ENCODE results near the gene TRIM73.
"Not testable (repeated sequence)": the region's sequence is repeated elsewhere in the genome, so short reads cannot be mapped to it uniquely, and the experiment has no call there.

The TRIM73 gene

DNA sequence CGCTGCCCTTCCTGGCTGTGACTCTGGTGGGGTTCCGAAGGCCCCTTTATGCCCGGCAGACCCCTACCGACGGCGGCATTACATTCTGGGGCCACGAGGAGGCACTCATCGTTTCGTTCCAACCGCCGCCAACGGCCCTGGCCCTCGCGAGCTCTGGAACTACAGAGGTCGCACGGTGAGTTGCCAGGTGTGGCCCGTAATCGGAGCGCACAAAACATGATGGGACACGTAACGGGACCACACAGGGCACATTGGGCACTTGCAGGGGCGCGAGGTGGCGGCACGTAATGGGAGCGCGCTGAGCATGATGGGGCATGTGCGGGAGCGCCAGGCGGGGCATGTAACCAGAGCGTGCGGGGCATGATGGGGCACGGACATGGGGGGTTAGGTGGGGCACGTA is at the start of gene TRIM73:
Gene TRIM73, plus strand, starts transcription at position 301 of the 400 bp plus-strand sequence. CDS start 3,305 bp downstream, outside the sequence.
- not testable (repeated sequence) for DNase-seq

DNA sequence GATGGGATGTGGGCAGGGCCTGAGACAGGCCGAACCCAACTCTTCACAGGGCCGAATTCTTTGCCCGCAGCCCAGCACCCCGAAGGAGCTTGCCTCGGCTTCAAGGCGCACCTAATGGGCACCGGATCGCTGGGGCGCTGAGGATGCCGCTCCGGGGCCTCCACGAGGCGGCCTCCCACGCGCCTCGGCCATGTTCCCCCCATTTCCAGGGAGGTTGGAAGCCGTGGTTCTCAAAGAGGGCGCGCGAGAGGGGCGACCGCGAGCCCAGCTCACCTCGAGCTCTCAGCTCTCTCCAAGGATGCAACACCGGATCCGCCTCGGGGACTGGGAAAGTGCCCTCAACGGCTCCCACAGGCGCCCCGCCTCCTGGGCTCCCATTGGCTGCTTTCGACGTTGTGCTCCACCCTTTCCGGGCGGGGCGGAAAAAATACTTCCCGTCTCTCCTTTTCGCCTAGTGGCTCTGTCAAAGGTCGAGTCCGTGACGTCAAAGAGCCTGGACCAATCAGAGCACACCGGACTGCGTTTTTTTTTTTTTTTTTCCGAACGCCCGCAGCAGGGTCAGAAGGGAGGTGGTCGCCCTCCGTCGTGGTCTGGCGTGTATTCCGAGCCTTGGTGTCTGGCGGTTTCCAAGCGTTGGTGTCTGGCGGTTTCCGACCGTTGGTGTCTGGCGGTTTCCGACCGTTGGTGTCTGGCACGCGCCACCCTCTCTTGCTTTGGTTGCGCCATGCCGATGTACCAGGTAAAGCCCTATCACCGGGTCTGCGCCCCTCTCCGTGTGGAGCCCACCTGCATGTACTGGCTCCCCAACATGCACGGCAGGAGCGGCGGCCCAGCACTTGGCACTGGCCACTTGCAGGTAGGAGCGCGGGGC is 36.5 kb upstream of the TRIM73 start:
- not testable (repeated sequence) for DNase-seq

DNA sequence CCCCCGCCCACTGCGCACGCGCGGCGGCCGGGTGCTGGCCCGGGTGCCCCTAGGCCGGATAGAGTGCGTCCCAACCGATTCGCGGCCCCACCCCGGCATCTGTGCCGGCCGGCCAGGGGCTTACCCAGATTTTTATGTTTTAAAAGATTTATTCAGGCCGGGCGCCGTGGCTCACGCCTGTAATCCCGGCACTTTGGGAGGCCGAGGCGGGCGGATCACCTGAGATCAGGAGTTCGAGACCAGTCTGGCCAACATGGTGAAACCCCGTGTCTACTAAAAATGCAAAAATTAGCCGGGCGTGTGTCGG is 35.9 kb upstream of the TRIM73 start:
- not testable (repeated sequence) for DNase-seq

GRCh38 chr7:75364079-75364478 is 31.4 kb upstream of the TRIM73 start:
- DNase-seq = not testable (repeated sequence)

- not testable (repeated sequence) for DNase-seq
These were observed 28.8 kb upstream of the TRIM73 start for GRCh38 chr7:75366643-75367042.

- DNase-seq = not testable (repeated sequence)
These were observed 28.1 kb upstream of the TRIM73 start for GRCh38 chr7:75367313-75367712.

DNA sequence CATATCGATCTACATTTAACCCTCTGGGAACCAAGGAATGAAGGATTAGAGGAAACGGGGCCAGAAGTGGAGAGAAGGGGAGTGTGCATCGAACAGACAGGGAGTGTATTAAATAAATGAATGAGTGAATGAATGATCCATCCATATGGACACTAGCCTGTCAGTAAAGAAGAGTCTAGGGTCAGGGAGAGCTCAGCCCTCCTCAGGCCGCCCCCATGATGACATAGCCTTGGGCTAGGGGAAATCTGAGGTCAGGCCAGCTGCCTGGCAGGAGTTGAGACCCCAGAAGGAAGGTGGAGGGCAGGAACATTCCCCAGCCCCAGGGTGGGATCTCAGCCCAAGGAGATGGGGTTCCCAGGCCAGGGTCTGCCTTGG is 21.3 kb upstream of the TRIM73 start:
- not testable (repeated sequence) for DNase-seq

GRCh38 chr7:75374519-75375317 is 20.7 kb upstream of the TRIM73 start:
- not testable (repeated sequence) for DNase-seq

- DNase-seq = not testable (repeated sequence)
These were observed 2.2 kb upstream of the TRIM73 start for GRCh38 chr7:75393194-75393593.

DNA sequence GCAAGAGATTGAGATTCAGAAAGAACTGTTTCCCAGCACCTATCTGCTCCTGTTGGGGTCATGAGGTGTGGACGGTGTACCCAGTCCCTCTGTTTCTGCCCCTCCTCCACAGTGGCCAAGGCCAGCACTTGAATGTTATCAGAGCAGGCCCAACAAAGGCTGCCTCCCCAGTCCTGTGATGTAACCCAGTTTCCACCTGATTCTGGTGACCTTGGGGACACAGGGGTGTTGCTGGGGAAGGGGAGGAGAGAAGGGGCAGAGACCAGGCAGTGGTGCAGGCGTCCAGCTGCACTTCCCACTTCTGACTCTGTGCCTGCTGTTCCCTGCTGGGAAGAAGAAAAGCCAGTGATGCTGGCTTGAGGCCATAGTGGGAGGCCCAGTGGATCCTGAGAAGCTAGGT is 2.4 kb downstream of the TRIM73 start:
- DNase-seq = not testable (repeated sequence)

GRCh38 chr7:75398771-75399700 is 3.6 kb downstream of the TRIM73 start:
- not testable (repeated sequence) for DNase-seq

DNA sequence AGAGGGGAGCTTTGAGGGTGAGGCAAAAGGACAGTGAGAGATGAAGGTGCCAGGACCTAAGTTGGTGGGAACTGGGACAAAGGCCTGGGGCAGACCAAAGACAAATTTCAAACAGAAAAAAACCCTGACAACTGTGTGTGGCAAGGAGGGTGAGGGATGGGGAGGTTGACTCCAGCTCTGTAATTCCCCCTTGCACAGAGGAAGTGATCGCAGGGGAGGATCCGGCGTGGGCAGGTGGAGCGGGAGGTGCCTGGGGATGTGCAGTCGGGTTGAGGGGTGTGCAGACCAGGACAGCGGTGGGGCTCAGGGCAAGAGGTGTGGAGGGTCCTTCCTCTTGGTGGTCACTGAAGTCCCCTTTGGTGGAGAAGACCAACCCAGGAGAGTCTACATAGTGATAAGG is 5.1 kb downstream of the TRIM73 start:
- DNase-seq = not testable (repeated sequence)

DNA sequence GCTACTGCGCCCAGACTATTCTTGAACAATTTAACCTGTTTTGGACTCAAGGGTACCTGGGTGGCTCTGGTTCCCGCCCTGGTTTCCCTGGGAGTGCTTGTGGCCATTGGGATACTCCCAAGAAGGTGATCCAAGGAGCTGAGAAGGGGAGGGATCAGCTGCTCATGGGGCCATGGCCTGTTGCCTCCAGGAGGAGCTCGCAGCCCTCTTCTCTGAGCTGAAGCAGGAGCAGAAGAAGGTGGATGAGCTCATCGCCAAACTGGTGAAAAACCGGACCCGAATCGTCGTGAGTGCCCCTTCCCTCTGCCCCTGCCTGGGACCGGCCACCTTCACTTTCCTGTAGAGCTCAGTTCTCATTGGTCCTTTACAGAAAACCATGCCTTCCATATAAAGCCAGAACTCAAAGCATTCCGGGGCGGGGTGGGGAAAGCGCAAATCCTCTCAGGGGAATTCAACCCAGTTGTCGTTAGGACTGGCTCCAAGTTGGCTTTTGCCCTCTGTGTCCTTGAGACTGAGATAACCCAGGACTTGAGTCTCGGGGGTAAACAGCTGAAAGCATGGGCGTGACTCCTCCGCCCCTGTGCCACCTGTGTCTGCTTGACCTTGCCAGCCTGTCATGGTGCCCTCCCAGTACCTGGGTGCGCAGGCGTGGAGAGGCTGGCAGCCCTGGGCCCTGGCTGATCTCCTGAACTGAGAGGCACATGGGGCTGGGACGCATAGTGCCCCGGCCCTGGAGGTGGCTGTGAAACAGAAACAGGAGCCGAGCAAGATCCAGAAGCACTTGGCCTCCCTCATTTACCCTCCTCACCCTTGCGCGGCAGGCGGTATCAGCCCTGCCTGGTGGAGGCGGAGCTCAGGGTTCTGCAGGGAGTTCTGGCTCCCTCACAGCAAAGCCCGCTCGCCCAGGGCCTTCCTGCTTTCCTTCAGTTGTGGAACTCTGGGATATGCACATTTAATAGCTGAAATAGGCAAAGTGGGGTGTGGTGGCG is 8.3 kb downstream of the TRIM73 start:
- DNase-seq = not testable (repeated sequence)

- not testable (repeated sequence) for DNase-seq
These were observed 9.2 kb downstream of the TRIM73 start for GRCh38 chr7:75404663-75405062.

DNA sequence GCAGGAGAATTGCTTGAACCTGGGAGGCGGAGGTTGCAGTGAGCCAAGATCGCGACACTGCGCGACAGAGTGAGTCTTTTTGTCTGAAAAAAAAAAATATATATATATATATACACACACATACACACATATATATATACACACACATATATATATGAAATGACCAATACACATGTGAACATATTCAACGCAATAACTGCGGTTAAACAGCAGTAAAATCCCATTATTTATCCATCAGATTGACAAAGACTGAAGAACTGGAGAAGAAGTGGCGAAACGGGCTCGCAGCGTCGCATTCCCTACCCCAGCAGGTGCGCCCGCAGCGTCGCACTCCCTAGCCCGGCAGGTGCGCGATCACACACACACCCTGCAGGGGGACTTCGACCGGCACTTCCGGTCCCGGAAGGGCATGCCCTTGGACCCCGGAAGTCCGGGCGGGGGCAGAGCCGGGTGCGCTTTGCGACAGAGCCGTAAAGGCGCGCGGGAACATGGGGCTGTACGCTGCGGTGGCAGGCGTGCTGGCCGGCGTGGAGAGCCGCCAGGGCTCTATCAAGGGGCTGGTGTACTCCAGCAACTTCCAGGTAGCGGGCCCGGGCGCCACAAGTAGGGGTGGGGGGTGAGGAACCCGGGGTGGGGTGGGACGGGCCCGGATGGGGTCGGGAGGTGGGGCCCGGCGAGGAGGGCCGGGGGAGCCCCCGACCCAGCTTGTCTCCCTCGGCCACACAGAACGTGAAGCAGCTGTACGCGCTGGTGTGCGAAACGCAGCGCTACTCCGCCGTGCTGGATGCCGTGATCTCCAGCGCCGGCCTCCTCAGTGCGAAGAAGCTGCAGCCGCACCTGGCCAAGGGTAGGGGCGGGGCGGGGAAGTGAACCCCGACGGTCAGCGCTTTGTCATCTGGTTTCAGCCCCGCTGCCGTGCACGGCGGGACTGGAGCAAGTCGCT is 14.7 kb downstream of the TRIM73 start:
- not testable (repeated sequence) for DNase-seq

GRCh38 chr7:75410823-75411173 is 15.4 kb downstream of the TRIM73 start:
- DNase-seq = not testable (repeated sequence)

- not testable (repeated sequence) for DNase-seq
These were observed 18.8 kb downstream of the TRIM73 start for GRCh38 chr7:75414204-75414603.

- DNase-seq = not testable (repeated sequence)
These were observed 19.4 kb downstream of the TRIM73 start for GRCh38 chr7:75414708-75415427.

GRCh38 chr7:75415428-75415817 is 20.0 kb downstream of the TRIM73 start:
- not testable (repeated sequence) for DNase-seq

All from NCI-H526 (cell line).